ENCODE results near the gene C22orf42.

- no peak for TF ChIP-seq CTCF (IDR thresholded peaks at IDR 0.05 in 4 of 5, conservative IDR thresholded peaks at IDR 0.05 in 1 of 5)
- no peak for TF ChIP-seq POLR2A (IDR thresholded peaks at IDR 0.05)
Observed at GRCh38 chr22:32106930-32107329, 52.2 kb downstream of the C22orf42 start.
